ENCODE results near the gene ZNF554.
"Not testable (repeated sequence)": the region's sequence is repeated elsewhere in the genome, so short reads cannot be mapped to it uniquely, and the experiment has no call there.

Gene ZNF554

GRCh38 chr19:2807379-2808128, 12.1 kb upstream of the ZNF554 start:
- no peak for DNase-seq (ENCODE audit: low read depth in 2 of 2)

GRCh38 chr19:2808129-2808941, 11.3 kb upstream of the ZNF554 start:
- DNase-seq (ENCODE audit: low read depth in 2 of 2), result no peak

- no peak for DNase-seq (ENCODE audit: low read depth in 2 of 2)
Measured at GRCh38 chr19:2809387-2810140, 10.1 kb upstream of the ZNF554 start.

- DNase-seq (ENCODE audit: low read depth in 2 of 2), result no peak
Measured at GRCh38 chr19:2810141-2811091, 9.3 kb upstream of the ZNF554 start.

GRCh38 chr19:2811221-2811722, 8.4 kb upstream of the ZNF554 start:
- no peak for DNase-seq (ENCODE audit: low read depth in 2 of 2)

GRCh38 chr19:2811735-2812413, 7.8 kb upstream of the ZNF554 start:
- DNase-seq (ENCODE audit: low read depth in 2 of 2), result no peak

- no peak for DNase-seq (ENCODE audit: low read depth in 2 of 2)
Measured at GRCh38 chr19:2812414-2813234, 7.0 kb upstream of the ZNF554 start.

- DNase-seq (ENCODE audit: low read depth in 2 of 2), result no peak
Measured at GRCh38 chr19:2813235-2814160, 6.2 kb upstream of the ZNF554 start.

GRCh38 chr19:2814426-2814825, 5.2 kb upstream of the ZNF554 start:
- DNase-seq (ENCODE audit: low read depth in 2 of 2), result no peak

GRCh38 chr19:2815191-2815614, 4.5 kb upstream of the ZNF554 start:
- DNase-seq (ENCODE audit: low read depth in 2 of 2), result no peak

- no peak for DNase-seq (ENCODE audit: low read depth in 2 of 2)
Measured at GRCh38 chr19:2815923-2816322, 3.7 kb upstream of the ZNF554 start.

- DNase-seq (ENCODE audit: low read depth in 2 of 2), result no peak
Measured at GRCh38 chr19:2816641-2817040, 3.0 kb upstream of the ZNF554 start.

GRCh38 chr19:2817237-2817829, 2.3 kb upstream of the ZNF554 start:
- DNase-seq (ENCODE audit: low read depth in 2 of 2), result not testable (repeated sequence)

GRCh38 chr19:2820112-2820702, 539 bp downstream of the ZNF554 start:
- DNase-seq (ENCODE audit: low read depth in 2 of 2), result no peak

- DNase-seq (ENCODE audit: low read depth in 2 of 2), result no peak
Measured at GRCh38 chr19:2822846-2823245, 3.2 kb downstream of the ZNF554 start.

GRCh38 chr19:2823646-2824045, 4.0 kb downstream of the ZNF554 start:
- DNase-seq (ENCODE audit: low read depth in 2 of 2), result no peak

GRCh38 chr19:2824129-2824528, 4.5 kb downstream of the ZNF554 start:
- no peak for DNase-seq (ENCODE audit: low read depth in 2 of 2)

GRCh38 chr19:2827022-2827421, 7.4 kb downstream of the ZNF554 start:
- DNase-seq (ENCODE audit: low read depth in 2 of 2), result no peak

Measured in activated CD8-positive, alpha-beta memory T cell treated with anti-CD3 and anti-CD28 coated beads for 4 hours (primary cell).